HG02763 (cell line): ENCODE results near the gene KLRC3.
"Not testable (repeated sequence)": the region's sequence is repeated elsewhere in the genome, so short reads cannot be mapped to it uniquely, and the experiment has no call there.

ENCODE experiments used
- ATAC-seq: cut with Tn5 transposase; IDR thresholded peaks from one replicate; pipeline ENCODE4 v1.9.1; 2021; ENCODE audit warnings: mild to moderate bottlenecking, moderate library complexity; ENCODE audit not compliant: unreplicated experiment

Gene KLRC3

GRCh38 chr12:10404798-10405197 lies 15.6 kb downstream of the KLRC3 start:
- ATAC-seq: no peak

- no peak for ATAC-seq
These were observed 19.6 kb downstream of the KLRC3 start for GRCh38 chr12:10400829-10401228.

GRCh38 chr12:10398168-10398567 lies 22.2 kb downstream of the KLRC3 start:
- no peak for ATAC-seq

GRCh38 chr12:10397296-10397695 lies 23.1 kb downstream of the KLRC3 start:
- no peak for ATAC-seq

GRCh38 chr12:10396176-10396575 lies 24.2 kb downstream of the KLRC3 start:
- not testable (repeated sequence) for ATAC-seq

- peak; percentile 62 for ATAC-seq
These were observed 24.9 kb downstream of the KLRC3 start for GRCh38 chr12:10395390-10395998.

- not testable (repeated sequence) for ATAC-seq
These were observed 25.8 kb downstream of the KLRC3 start for GRCh38 chr12:10394531-10395152.

- ATAC-seq: no peak
These were observed 27.1 kb downstream of the KLRC3 start for GRCh38 chr12:10393291-10393690.

- peak; percentile 57 for ATAC-seq
These were observed 27.9 kb downstream of the KLRC3 start for GRCh38 chr12:10392394-10392930.

GRCh38 chr12:10390991-10391390 lies 29.4 kb downstream of the KLRC3 start:
- ATAC-seq: not testable (repeated sequence)

- no peak for ATAC-seq
These were observed 30.5 kb downstream of the KLRC3 start, which contains the start of gene KLRK1 for GRCh38 chr12:10389904-10390303. Gene KLRK1 (minus strand): TSS chr12:10390041. CDS start chr12:10388810, 1,231 bp downstream.

- no peak for ATAC-seq
These were observed 31.6 kb downstream of the KLRC3 start for GRCh38 chr12:10388624-10389413.

GRCh38 chr12:10387498-10387897 lies 32.9 kb downstream of the KLRC3 start:
- not testable (repeated sequence) for ATAC-seq

- ATAC-seq: no peak
These were observed 33.5 kb downstream of the KLRC3 start for GRCh38 chr12:10386857-10387256.

- ATAC-seq: no peak
These were observed 35.2 kb downstream of the KLRC3 start for GRCh38 chr12:10385166-10385613.

- no peak for ATAC-seq
These were observed 36.2 kb downstream of the KLRC3 start for GRCh38 chr12:10384191-10384590.

GRCh38 chr12:10381928-10382628 lies 38.3 kb downstream of the KLRC3 start:
- no peak for ATAC-seq

- not testable (repeated sequence) for ATAC-seq
These were observed 41.7 kb downstream of the KLRC3 start for GRCh38 chr12:10378737-10379136.

- ATAC-seq: no peak
These were observed 45.8 kb downstream of the KLRC3 start for GRCh38 chr12:10374624-10375018.

GRCh38 chr12:10372559-10372958 lies 47.8 kb downstream of the KLRC3 start:
- ATAC-seq: no peak
